HL-60/S4 treated with phorbol 12-myristate 13-acetate at 8.2 ng/mL for 4 days and 3 days (cell line): Measurements from ENCODE around the gene SLC1A1.

Source experiments
- in situ Hi-C: fragments of 300-500 bp; cut with MboI; formaldehyde crosslinking; loops from 2 replicates; pipeline ENCODE4 v1.15.0; 2022; ENCODE audit warnings: low sequenced_read_pairs

The SLC1A1 gene

GRCh38 chr9:4614627-4615026, 124.4 kb downstream of the SLC1A1 start:
- in situ Hi-C loops: no loop called here

GRCh38 chr9:4615251-4615650, 125.0 kb downstream of the SLC1A1 start:
- in situ Hi-C loops: no loop called here

GRCh38 chr9:4615778-4616177, 125.5 kb downstream of the SLC1A1 start:
- in situ Hi-C loops: no loop called here

GRCh38 chr9:4617752-4618151, 127.5 kb downstream of the SLC1A1 start:
- in situ Hi-C loops: no loop called here

- in situ Hi-C loops: no loop called here
These were observed 128.4 kb downstream of the SLC1A1 start for GRCh38 chr9:4618700-4619099.

GRCh38 chr9:4620057-4620765, 129.9 kb downstream of the SLC1A1 start:
- in situ Hi-C loops: no loop called here

- in situ Hi-C loops: no loop called here
These were observed 130.8 kb downstream of the SLC1A1 start for GRCh38 chr9:4620881-4621555.

GRCh38 chr9:4622016-4622415, 131.7 kb downstream of the SLC1A1 start:
- in situ Hi-C loops: no loop called here

GRCh38 chr9:4630836-4631235, 140.6 kb downstream of the SLC1A1 start:
- in situ Hi-C loops: no loop called here
